HG03342 (cell line): ENCODE data around the gene PGRMC1.
"Not testable (repeated sequence)": the region's sequence is repeated elsewhere in the genome, so short reads cannot be mapped to it uniquely, and the experiment has no call there.

Source experiments
- ATAC-seq: cut with Tn5 transposase; IDR thresholded peaks from one replicate; pipeline ENCODE4 v1.9.1; 2021; ENCODE audit warnings: mild to moderate bottlenecking, moderate library complexity; ENCODE audit not compliant: unreplicated experiment

The PGRMC1 gene

GRCh38 chrX:119235872-119236622 lies at the start of gene PGRMC1:
Gene PGRMC1 (plus strand): TSS chrX:119236285. CDS start chrX:119236364, 79 bp downstream.
- peak; percentile 90 for ATAC-seq

GRCh38 chrX:119186763-119187162 lies 49.3 kb upstream of the PGRMC1 start:
- ATAC-seq = no peak

- no peak for ATAC-seq
These were observed 48.8 kb upstream of the PGRMC1 start for GRCh38 chrX:119187298-119187697.

- ATAC-seq = no peak
These were observed 47.0 kb upstream of the PGRMC1 start for GRCh38 chrX:119189115-119189514.

GRCh38 chrX:119189595-119189994 lies 46.5 kb upstream of the PGRMC1 start:
- ATAC-seq = no peak

GRCh38 chrX:119190091-119190681 lies 45.9 kb upstream of the PGRMC1 start:
- ATAC-seq = no peak

- ATAC-seq = no peak
These were observed 45.3 kb upstream of the PGRMC1 start for GRCh38 chrX:119190831-119191230.

- no peak for ATAC-seq
These were observed 41.5 kb upstream of the PGRMC1 start for GRCh38 chrX:119194621-119195020.

- no peak for ATAC-seq
These were observed 34.5 kb upstream of the PGRMC1 start for GRCh38 chrX:119201570-119201969.

- no peak for ATAC-seq
These were observed 29.9 kb upstream of the PGRMC1 start for GRCh38 chrX:119206203-119206602.

GRCh38 chrX:119207483-119207882 lies 28.6 kb upstream of the PGRMC1 start:
- ATAC-seq = not testable (repeated sequence)

GRCh38 chrX:119208401-119209057 lies 27.6 kb upstream of the PGRMC1 start:
- ATAC-seq = no peak

GRCh38 chrX:119210931-119211648 lies 25.0 kb upstream of the PGRMC1 start:
- not testable (repeated sequence) for ATAC-seq

- ATAC-seq = no peak
These were observed 24.5 kb upstream of the PGRMC1 start for GRCh38 chrX:119211649-119212014.

- ATAC-seq = no peak
These were observed 17.9 kb upstream of the PGRMC1 start for GRCh38 chrX:119218198-119218597.

GRCh38 chrX:119222932-119223331 lies 13.2 kb upstream of the PGRMC1 start:
- ATAC-seq = no peak

- ATAC-seq = no peak
These were observed 12.3 kb upstream of the PGRMC1 start for GRCh38 chrX:119223783-119224182.

GRCh38 chrX:119226446-119226845 lies 9.6 kb upstream of the PGRMC1 start:
- ATAC-seq = no peak

- no peak for ATAC-seq
These were observed 7.4 kb upstream of the PGRMC1 start for GRCh38 chrX:119228512-119229252.

- no peak for ATAC-seq
These were observed 6.9 kb upstream of the PGRMC1 start for GRCh38 chrX:119229253-119229615.

GRCh38 chrX:119230850-119231249 lies 5.2 kb upstream of the PGRMC1 start:
- no peak for ATAC-seq
